Activated CD4-positive, CD25-positive, alpha-beta regulatory T cell (primary cell): ENCODE results near the gene ARAP3.
A peak's percentile ranks its signal among the peaks of the same experiment; 100 is the strongest.
"Not testable (repeated sequence)": the region's sequence is repeated elsewhere in the genome, so short reads cannot be mapped to it uniquely, and the experiment has no call there.

Experiments used
- DNase-seq, 4 experiments: peaks; one replicate each; lab custom pipeline; 2025; lab: John Stamatoyannopoulos, UW

ARAP3 gene, protein sequence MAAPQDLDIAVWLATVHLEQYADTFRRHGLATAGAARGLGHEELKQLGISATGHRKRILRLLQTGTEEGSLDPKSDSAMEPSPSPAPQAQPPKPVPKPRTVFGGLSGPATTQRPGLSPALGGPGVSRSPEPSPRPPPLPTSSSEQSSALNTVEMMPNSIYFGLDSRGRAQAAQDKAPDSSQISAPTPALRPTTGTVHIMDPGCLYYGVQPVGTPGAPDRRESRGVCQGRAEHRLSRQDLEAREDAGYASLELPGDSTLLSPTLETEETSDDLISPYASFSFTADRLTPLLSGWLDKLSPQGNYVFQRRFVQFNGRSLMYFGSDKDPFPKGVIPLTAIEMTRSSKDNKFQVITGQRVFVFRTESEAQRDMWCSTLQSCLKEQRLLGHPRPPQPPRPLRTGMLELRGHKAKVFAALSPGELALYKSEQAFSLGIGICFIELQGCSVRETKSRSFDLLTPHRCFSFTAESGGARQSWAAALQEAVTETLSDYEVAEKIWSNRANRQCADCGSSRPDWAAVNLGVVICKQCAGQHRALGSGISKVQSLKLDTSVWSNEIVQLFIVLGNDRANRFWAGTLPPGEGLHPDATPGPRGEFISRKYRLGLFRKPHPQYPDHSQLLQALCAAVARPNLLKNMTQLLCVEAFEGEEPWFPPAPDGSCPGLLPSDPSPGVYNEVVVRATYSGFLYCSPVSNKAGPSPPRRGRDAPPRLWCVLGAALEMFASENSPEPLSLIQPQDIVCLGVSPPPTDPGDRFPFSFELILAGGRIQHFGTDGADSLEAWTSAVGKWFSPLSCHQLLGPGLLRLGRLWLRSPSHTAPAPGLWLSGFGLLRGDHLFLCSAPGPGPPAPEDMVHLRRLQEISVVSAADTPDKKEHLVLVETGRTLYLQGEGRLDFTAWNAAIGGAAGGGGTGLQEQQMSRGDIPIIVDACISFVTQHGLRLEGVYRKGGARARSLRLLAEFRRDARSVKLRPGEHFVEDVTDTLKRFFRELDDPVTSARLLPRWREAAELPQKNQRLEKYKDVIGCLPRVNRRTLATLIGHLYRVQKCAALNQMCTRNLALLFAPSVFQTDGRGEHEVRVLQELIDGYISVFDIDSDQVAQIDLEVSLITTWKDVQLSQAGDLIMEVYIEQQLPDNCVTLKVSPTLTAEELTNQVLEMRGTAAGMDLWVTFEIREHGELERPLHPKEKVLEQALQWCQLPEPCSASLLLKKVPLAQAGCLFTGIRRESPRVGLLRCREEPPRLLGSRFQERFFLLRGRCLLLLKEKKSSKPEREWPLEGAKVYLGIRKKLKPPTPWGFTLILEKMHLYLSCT (N-terminal part only)

DNA sequence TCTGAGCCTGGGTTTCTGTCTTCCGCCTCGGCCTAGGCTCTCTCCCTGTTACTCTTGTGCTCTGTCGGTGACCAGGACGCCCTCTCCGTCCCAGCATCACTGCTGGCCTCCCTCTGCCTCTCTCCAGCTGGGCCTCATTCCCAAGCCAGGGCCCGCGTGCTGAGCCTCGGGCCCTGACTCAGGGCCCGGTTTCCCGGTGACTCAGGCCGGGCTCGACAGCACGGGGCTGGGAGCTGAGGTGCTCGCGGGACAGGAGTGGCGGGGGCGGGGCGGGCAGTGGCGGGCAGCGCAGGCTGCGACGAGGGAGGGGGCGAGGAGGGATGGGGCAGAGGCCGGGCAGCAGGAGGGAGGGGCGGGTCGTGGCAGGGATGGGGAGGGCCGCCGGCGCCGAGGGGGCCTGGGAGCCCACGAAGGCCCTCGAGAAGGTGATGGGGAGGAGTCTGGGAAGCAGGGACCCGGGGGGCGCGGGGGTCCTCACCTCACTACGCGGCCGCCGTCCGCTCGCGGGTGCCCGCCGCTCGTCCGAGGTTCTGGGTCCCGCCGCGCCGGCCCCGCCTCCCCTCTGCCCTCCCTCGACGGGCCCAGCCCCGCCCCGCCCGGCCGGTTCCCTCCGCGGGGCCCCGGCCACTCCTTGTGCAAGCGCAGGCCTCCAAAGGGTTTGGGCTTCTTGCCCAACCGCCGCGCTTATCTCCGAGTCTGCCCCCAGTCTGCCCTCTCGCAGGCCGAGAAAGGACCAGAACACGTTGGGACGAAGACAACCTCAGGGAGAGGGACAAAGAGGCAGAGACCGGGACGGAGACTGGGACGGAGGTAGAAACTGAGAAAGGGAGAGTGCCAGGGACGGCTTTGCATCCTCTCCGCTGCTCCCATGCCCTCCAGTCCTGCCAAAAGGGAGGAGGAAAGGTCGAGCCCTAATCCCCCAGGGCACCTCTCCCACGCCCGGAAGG, at the start of gene ARAP3:
Gene ARAP3 (minus strand): TSS at position 536 of the 947 bp plus-strand sequence. CDS start 1,744 bp downstream, outside the sequence.
- DNase-seq: peak in 2 of 4 experiments; percentile 14 to 17

DNA sequence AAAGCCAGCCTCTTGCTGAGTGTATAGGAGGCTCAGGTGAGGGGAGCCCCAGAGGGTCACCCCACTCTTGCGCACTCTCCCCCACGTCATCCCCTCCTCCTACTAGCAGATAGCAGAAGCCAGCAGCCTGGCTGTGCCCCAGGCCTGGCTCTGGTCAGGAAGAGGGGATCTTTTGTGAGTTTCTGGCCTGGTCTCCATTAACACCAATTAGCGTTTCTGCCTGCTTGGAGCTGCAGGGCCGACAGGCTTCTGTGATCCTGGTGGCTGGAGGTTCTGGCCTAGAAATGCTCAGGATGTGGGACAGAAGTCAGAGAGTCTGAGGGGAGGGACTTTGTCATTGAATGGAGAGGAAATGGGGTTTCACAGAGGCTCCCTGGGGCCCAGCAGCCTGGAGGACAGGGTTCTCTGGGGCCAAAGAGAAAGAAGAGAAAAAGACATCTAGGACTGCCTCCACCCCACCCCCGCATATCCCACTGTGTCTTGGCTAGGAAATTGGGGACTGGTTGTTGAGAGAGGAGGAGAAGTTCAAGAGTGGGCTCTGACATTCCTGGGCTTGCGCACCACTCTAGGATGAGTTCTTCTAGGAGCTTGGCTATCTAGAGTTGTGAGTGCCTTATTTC, 47.5 kb upstream of the ARAP3 start:
- no peak for DNase-seq

DNA sequence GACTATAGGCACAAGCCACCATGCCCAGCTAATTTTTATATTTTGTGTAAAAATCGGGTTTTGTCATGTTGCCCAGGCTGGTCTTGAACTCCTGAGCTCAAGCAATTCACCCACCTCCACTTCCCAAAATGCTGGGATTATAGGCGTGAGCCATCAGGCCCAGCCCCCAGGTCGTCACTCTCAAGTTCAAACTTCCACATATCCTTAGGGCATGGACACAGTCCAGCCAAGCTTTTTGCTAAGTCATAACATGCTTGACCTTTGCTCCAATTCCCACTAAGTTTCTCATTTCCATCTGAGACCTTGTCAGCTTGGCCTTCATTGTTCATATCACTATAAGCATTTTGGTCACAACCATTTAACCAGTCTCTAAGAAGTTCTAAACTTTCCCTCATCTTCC, 43.9 kb upstream of the ARAP3 start:
- DNase-seq: no peak

DNA sequence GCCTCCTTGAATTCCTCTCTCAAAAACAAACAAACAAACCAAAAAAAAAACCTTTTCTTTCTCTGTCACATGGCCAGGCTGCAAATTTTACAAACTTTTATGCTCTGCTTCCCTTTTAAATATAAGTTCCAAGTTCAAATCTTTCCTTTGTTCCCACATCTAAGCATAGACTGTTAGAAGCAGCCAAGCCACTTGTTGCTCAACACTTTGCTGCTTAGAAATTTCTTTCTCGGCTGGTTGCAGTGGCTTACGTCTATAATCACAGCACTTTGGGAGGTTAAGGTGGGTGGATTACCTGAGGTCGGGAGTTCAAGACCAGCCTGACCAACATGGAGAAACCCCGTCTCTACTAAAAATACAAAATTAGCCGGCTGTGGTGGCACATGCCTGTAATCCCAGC, 43.1 kb upstream of the ARAP3 start:
- DNase-seq: not testable (repeated sequence)

DNA sequence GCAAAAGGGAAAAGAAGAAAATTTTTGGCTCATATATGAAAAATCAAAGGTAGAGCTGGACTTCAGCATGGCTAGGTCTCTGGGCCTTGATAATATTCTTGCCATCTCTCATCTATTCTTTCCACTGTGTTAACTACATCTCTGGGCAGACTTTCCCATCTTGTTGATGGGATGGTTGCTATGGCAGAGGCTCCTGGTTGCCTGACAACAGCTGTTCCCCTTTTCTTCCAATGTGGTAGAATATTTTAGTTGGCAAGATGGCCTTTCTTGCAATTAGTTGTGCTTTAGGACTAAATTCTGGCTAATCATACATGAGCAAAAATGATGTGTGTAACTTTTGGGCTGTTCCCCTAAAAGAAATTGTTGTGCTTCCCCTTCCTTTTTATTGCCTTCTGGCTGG, 40.2 kb upstream of the ARAP3 start:
- DNase-seq: no peak

DNA sequence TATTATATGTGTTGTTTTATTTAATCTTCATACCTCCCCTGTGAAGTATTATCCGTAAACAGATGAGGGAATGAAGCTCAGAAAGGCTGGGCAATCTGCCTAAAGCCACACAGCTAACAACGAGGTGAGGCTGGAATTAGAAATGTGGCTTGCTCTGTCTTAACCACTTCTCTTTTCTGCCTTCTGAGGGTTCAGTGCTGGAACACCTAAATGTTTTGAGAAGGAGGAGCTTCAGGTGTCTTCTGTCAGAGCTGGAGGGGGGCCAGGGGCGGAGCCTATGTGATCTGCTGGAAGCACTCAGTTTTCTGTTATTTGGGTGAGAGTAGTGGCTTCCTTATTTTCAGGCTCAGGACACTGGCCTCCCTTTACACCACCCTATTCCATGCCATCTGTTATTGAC, 35.0 kb upstream of the ARAP3 start:
- no peak for DNase-seq

DNA sequence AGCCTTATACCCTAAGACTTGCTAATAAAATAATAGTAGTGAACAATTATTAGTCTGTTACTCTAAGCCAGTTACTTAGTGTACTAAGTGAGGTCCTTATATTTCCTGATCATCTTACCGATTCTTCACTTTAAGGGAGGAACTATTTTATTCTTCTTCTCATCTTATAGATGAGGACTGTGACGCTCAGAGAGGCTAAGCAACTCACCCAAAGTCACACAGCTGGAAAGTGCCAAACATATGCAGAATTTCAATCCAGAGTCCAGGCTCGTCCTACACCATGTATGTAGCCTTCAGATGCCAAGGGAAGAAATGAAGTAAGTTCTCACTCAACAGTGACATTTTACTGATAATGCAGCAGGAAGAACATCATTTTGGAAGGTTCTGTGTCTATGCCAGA, 34.4 kb upstream of the ARAP3 start:
- no peak for DNase-seq

DNA sequence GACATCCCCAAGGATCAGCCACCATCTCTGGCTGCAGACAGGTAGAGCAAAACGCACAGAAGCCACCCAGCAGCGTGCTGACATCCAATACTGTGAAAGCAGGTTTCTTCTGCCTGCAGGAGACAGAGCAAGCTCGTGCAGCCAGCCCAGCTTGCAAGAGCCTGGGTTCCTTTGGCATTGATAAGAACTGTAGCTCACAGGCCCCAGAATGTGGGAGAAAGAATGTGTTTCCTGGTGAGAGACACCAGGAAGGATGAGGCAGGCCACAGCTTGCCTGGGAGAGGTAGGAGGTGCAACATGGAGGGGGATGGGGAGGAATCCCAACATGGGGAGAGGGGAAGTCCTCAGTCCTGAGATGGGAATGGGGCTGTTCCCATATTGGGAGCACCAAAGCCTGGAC, 34.0 kb upstream of the ARAP3 start:
- DNase-seq: no peak

DNA sequence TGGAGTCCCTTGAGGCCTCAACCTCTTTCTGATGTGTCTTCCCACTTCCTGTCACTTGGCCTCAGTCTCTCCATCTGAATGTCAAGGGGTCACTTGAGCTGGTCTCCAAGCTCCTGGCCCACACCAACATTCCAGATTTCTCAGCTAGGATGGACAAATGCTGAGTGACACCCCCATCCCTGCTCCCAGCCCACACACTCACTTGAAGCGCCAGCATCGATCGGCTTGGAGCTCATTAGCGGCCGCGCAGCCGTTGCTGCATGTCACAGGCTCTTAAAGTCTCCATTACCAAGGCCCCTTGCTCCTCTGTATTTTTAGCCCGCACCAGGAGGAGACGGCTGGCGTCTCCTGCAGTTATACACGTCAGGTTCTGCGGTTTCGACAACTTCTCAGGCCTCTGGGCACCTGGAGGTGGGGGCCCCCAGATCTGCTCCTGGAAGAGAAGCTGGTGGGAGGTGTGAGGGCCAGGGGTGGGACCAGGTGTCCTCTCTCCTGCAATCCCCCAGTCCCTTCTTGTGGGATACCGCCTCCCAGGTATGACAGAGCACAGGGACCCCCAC, 33.4 kb upstream of the ARAP3 start:
- no peak for DNase-seq

DNA sequence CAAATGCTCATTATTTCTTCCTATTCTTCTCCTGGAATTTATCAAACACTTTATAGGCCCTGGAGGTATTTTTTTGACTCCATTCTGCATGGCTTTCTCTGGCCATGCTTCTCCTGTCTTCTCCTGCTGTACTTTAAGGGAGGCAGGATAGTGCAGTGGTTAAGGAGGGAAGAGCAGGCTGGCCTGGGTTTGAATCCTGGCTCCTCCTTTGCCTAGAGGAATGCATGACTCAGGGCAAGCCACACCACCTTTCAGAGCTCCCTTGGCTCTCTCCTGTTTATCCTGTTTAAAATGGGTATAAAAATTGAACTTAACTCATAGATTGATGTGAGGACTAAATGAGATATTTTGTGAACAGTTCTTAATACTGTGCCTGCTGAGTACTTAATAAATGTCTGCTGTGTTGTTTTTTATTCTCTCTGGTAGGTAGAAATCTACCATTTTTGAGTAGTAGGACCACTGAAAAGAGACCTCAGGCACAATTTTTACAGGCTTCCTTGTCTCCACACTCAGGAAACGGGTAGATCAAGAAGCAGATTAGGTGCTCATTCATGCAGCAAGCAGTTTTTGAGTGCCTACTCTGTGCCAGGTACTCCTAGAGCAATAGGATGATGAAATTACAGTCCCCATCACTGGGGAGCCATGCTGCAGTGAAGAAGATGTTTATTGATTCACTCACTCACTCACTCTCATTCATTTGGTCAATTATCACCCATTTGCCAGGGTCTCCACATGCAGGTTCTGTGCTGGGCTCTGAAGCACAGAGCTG, 32.7 kb upstream of the ARAP3 start:
- DNase-seq: no peak

DNA sequence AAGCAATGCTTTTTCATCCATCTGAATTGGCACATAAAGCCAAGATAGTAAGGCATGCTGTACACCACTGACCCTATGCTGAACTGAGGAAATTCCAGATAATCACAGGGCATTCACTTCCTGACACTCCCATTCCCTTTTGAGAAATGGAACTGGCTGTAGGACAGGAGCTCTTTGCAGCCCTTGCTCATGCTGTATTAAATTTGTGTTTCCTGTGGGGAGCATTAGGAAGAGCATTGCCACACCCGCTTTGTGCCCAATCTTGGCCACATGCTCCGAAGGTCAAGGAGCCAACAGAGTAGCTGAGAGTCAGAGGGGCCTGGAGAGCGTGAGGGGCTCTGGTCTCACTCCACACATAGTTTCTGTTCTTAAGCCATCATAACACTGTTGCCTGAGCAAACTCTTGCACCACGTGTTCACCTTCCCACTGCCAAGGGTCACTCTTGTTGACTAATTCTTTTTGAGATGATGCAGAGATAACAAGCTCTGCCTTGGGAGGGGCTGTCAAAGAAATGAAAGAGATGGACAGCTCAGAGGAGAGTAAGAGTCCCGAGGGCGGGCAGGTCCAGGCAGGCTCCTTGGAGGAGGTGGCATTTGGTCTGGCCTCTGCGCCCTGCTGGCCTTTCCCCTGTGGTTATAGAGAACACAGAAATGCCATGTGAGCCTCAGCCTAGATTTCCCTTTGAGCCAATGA, 31.7 kb upstream of the ARAP3 start:
- DNase-seq: no peak

DNA sequence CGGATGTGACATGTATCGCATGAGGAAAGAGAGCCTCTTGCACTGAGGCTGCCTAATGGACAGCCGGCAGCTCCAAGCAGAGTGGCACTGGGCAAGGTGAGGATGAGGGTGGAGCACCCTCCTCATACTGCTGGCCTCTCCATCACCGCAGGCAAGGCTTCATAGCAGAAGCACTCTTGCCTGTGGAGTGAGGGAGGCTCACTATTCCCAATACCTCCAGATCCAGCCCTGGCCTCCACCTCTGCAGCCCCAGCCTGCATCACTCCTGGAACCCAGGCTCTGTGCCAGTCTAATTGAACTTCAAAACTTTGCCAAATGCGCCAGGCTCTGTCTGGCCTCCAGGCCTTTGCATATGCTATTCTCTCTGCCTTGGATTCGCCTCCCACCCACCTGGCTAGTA, 29.7 kb upstream of the ARAP3 start:
- no peak for DNase-seq

DNA sequence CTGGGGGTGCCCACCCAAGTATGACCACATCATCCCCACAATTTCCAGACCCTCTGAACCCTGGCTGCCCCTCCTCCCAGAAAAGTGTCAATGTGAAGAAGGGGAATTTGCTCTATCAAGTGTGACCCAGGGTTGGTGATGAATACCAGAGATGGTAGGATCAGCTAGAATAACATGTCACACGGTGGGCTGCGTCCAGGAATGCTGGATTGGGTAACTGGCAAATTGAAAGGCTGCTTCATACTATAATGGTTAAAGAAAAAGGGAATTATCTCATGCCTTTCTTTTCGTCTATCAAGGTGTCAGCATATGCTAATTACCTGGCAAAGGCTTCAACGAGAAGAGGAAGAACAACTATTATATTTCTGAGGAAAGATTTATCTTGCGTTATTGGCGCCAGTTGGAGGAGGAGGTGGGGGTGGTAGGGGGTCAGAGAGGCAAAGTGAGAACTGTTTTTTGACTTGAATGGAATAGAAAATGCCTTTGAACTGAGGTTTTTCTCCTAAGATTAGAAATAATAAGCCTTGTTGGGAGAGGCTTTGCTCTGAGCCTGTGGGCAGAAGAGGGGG, 27.8 kb upstream of the ARAP3 start:
- no peak for DNase-seq

DNA sequence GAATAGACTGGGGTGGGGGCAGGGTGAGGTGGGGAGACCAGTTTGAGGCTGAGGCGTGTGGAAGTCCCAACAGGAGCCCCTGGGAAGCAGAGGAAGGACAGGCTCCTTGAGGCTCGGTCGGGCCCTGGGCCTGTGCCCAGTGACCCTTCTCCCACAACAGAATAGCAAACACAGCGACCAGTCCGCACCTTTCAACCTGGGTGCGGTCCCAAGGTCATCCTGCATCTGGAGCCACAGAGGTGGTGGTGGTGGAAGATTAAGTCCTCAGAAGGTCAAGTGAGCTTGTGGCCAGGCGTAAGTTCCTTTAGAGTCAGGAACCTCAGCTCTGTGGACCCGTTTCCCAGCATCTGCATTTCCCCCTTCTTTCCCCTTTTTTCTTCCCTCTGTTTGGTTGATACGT, 26.0 kb upstream of the ARAP3 start:
- no peak for DNase-seq

DNA sequence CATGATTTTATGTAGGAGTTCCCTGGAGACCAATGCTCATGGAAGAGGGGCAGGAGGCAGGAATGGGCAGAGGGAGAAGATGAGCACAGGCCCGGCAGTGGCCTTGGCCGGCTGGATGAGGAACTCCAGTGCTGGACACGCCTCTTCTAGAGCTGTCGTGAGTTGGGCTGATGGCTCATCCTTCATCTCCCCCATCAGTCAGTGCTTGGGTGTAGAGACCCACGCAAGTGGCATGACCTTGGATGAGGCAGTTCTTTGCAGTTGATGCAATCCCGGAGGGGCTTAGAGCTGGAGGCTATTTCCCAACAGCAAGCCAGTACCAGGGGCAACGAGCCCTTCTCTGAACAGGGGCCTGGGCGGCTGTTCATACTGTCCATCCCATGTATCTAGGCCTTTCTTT, 25.5 kb upstream of the ARAP3 start:
- no peak for DNase-seq

DNA sequence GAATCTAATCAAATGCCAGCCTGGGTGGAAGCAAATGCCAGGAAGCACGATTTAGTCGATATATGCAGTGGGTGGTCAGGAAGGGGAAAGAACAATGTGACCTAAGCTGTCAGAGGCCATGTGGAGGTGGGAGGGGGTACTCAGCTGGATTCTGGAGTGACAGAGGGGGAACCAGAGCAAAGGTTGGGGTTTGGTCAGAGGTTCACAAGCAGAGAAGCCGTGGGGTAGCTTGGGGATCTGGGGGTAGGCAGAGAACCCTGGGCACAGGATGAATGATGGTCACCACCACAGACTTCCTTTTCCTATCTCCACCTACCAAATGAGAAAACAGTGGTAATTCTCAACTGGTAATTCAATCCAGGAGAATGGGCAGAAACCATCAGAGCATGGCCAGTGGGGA, 24.1 kb upstream of the ARAP3 start:
- no peak for DNase-seq

DNA sequence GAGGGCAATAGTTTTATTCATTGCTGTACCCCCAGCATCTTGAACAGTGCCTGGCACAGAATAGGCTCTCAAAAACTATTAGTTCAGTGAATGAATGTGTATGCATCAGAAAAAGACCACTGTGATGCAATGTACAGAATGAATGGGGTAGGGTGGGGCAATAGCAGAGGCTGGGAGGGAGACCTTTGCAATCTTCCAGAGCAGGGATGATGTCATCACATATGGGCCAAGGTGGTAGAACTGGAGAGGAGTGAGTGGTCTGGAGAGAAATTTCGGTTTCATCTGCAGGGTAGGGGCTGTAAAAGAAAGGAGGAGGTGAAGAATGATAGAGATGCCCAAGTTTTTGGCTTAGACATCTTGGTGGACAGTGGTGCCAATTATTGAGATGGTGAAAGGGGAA, 23.4 kb upstream of the ARAP3 start:
- no peak for DNase-seq

DNA sequence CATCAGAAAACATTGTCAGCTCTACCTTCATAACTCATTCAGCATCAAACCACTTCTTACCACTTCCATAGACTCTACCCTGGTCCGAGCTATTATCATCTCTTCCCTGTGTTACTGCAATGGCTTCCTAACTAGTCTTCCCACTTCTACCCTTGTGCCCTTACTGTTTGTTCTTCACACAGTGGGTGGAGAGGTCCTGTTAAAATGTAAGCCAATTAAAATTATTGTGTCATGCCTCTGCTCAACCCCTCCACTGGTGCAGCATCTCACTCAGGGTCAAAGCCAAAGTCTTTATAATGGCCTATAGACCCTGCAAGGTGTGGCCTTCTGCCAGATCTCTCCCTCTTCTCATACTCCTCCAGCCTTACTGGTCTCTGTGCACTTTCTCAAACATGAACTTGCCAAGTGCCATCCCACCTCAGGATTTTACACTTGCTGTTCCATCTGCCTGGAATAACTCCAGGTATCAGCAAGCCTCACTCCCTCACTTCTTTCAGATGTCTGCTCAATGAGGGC, 22.8 kb upstream of the ARAP3 start:
- no peak for DNase-seq
